ENCODE measurements around the gene SUSD1. TPM values are rescaled to one million over a fixed set of nuclear protein-coding genes. Genes with fewer than 3 reads are reported as not detected.
A peak's percentile ranks its signal among the peaks of the same experiment; 100 is the strongest.

Gene SUSD1
- total RNA-seq, 4 donors from 2014 or later, result 4.7 to 5.8 (median 5.4) TPM

- TF ChIP-seq, protein P1, sequence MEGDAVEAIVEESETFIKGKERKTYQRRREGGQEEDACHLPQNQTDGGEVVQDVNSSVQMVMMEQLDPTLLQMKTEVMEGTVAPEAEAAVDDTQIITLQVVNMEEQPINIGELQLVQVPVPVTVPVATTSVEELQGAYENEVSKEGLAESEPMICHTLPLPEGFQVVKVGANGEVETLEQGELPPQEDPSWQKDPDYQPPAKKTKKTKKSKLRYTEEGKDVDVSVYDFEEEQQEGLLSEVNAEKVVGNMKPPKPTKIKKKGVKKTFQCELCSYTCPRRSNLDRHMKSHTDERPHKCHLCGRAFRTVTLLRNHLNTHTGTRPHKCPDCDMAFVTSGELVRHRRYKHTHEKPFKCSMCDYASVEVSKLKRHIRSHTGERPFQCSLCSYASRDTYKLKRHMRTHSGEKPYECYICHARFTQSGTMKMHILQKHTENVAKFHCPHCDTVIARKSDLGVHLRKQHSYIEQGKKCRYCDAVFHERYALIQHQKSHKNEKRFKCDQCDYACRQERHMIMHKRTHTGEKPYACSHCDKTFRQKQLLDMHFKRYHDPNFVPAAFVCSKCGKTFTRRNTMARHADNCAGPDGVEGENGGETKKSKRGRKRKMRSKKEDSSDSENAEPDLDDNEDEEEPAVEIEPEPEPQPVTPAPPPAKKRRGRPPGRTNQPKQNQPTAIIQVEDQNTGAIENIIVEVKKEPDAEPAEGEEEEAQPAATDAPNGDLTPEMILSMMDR (IDR thresholded peaks at IDR 0.05), result peak in 2 of 3 experiments; percentile 14 to 30
- TF ChIP-seq EP300 (IDR thresholded peaks at IDR 0.05) (no peak), POLR2A (IDR thresholded peaks at IDR 0.05; ENCODE audit: low read depth) (no peak), POLR2AphosphoS5 (IDR thresholded peaks at IDR 0.05) (no peak)
- peak; percentile 39 for DNase-seq (ENCODE audit: extremely low spot score)
- intact Hi-C loops (cut with DNase I), result no loop called here
- Histone ChIP-seq H3K4me3 (no peak overlapping the region), H3K4me1 (no peaks in the 10 kb centered on the region), H3K36me3 (no peaks in the 10 kb centered on the region), H3K9me3 (no peaks in the 10 kb centered on the region), H3K27me3 (no peaks in the 10 kb centered on the region), H3K27ac (replicated peaks in 1 of 4) (no peak overlapping the region)
- 22% methylated on average over 1 of the region's 1 CpG for WGBS
Observed at GRCh38 chr9:112091810-112092209, 83.3 kb downstream of the SUSD1 start.

- no peaks in the 10 kb centered on the region for H3K9me3 ChIP-seq
- no peaks in the 10 kb centered on the region for H3K27me3 ChIP-seq
- no peak for TF ChIP-seq EP300 (IDR thresholded peaks at IDR 0.05)
- TF ChIP-seq, protein P1 (IDR thresholded peaks at IDR 0.05), result no peak
- TF ChIP-seq POLR2A (IDR thresholded peaks at IDR 0.05; ENCODE audit: low read depth), result no peak
- no peak for TF ChIP-seq POLR2AphosphoS5 (IDR thresholded peaks at IDR 0.05)
- no peaks in the 10 kb centered on the region for H3K36me3 ChIP-seq
- DNase-seq (ENCODE audit: extremely low spot score), result no peak
- intact Hi-C loops (cut with DNase I), result no loop called here
- no peak overlapping the region for H3K4me3 ChIP-seq
- H3K27ac ChIP-seq (replicated peaks in 1 of 4), result no peak overlapping the region
- H3K4me1 ChIP-seq, result no peaks in the 10 kb centered on the region
Observed at GRCh38 chr9:112087506-112087905, 87.6 kb downstream of the SUSD1 start.

DNA sequence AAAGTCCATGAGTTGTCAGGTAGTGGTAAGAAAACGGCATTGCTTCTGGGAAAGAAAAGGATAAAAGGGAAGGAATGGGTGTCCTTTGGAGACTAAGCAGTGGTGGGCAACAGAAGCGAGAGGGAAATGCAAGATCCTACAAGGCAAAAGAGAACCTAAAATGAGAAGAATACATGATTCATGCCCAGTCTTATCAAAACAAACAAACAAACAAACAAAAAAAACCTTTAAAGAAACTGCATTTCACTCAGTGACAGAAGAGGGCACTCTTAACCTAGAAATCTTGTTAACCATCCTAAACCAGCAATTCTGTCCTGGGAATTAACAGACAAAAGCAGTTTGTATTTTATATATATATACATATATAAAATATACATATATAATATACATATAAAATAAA, 88.5 kb downstream of the SUSD1 start:
- H3K9me3 ChIP-seq, result no peaks in the 10 kb centered on the region
- no peaks in the 10 kb centered on the region for H3K36me3 ChIP-seq
- H3K27ac ChIP-seq (replicated peaks in 1 of 4), result no peak overlapping the region
- H3K4me1 ChIP-seq, result no peaks in the 10 kb centered on the region
- no peak overlapping the region for H3K4me3 ChIP-seq
- H3K27me3 ChIP-seq, result no peaks in the 10 kb centered on the region
- intact Hi-C loops (cut with DNase I), result no loop called here
- TF ChIP-seq, protein P1 (IDR thresholded peaks at IDR 0.05), result peak; percentile 13 to 43 (median 34)
- TF ChIP-seq EP300 (IDR thresholded peaks at IDR 0.05), result no peak
- 82% methylated on average over 2 of the region's 2 CpGs for WGBS
- no peak for DNase-seq (ENCODE audit: extremely low spot score)

DNA sequence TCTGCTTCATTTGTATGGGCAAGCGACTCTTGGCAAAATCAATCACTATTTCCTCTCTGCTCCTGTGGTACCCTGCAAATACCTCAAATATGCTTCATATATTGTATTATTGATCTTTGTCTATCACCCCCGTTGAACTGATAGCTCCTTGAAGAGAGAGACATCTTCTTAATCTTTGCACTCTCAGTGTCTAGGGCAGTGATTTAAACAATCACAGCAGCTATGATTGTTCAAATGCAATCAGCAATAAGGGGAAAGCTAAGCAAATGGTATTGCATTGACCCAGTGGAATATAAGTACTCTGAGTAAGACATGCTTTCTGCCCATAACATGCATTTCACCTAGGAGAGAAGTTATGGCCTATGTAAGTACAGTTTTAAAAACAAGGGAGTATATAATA, 90.2 kb downstream of the SUSD1 start:
- Histone ChIP-seq H3K9me3 (no peaks in the 10 kb centered on the region), H3K27me3 (no peaks in the 10 kb centered on the region), H3K27ac (replicated peaks in 1 of 4) (no peak overlapping the region), H3K4me1 (peaks cover 0 to 3% (median 0%) of the 10 kb centered on the region in 4 donors), H3K4me3 (no peak overlapping the region), H3K36me3 (no peaks in the 10 kb centered on the region)
- WGBS, result 69% methylated on average over 2 of the region's 2 CpGs
- DNase-seq (ENCODE audit: extremely low spot score), result no peak
- intact Hi-C loops (cut with DNase I), result no loop called here
- TF ChIP-seq, protein P1 (IDR thresholded peaks at IDR 0.05), result no peak
- TF ChIP-seq POLR2A (IDR thresholded peaks at IDR 0.05; ENCODE audit: low read depth) (no peak), EP300 (IDR thresholded peaks at IDR 0.05) (no peak), POLR2AphosphoS5 (IDR thresholded peaks at IDR 0.05) (no peak)

DNA sequence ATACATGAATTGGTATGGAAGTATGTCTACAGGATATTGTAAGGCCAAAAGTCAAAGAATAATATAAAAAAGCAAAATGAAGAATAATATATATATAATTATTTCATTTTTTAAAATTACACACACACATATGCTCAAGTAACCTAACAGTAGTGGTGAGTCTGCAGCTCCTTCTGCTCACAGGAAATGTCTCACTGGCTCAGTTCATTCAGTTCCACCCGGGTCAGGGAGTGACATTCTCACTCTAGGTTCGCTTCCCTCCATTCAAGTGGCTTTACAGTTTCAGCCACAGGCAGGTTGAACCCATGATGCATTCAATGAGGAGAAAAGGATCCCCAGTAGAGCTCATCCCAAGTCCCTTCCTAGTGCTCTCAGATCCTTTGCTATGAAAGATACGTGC, 90.8 kb downstream of the SUSD1 start:
- Histone ChIP-seq H3K27me3 (no peaks in the 10 kb centered on the region), H3K4me3 (no peak overlapping the region), H3K9me3 (no peaks in the 10 kb centered on the region), H3K36me3 (no peaks in the 10 kb centered on the region), H3K4me1 (peaks cover 0 to 3% (median 0%) of the 10 kb centered on the region in 4 donors), H3K27ac (replicated peaks in 1 of 4) (no peak overlapping the region)
- intact Hi-C loops (cut with DNase I), result no loop called here
- peak; percentile 37 for DNase-seq (ENCODE audit: extremely low spot score)
- TF ChIP-seq POLR2AphosphoS5 (IDR thresholded peaks at IDR 0.05), result no peak
- TF ChIP-seq, protein P1 (IDR thresholded peaks at IDR 0.05), result no peak
- TF ChIP-seq EP300 (IDR thresholded peaks at IDR 0.05), result no peak
- no peak for TF ChIP-seq POLR2A (IDR thresholded peaks at IDR 0.05; ENCODE audit: low read depth)
- 88% methylated on average over 3 of the region's 3 CpGs for WGBS
